WERI-Rb-1 (cell line): ENCODE results near the gene SHMT1.

Source experiments
- DNase-seq: peaks from one replicate; pipeline ENCODE4 v3.0.0-alpha.2; 2020
- H3K27ac ChIP-seq: fragments of 250-450 bp; sonication (Bioruptor Pico); 2 replicates; pipeline ENCODE4 v1.5.1; 2020; ENCODE audit warnings: mild to moderate bottlenecking, moderate library complexity
- H3K27me3 ChIP-seq: fragments of 250-450 bp; sonication (Bioruptor Pico); 2 replicates; pipeline ENCODE4 v1.5.1; 2021; ENCODE audit warnings: mild to moderate bottlenecking, low read depth, moderate library complexity; ENCODE audit not compliant: insufficient read depth, severe bottlenecking
- H3K36me3 ChIP-seq: fragments of 250-450 bp; sonication (Bioruptor Pico); 2 replicates; pipeline ENCODE4 v1.5.1; 2020; ENCODE audit warnings: mild to moderate bottlenecking, moderate library complexity
- H3K4me3 ChIP-seq: 2 replicates; pipeline ENCODE4 v1.5.1; 2011; ENCODE audit warnings: low read depth, mild to moderate bottlenecking, control low read depth, low read length
- H3K9me3 ChIP-seq: fragments of 250-450 bp; sonication (Bioruptor Pico); 2 replicates; pipeline ENCODE4 v1.5.1; 2021; ENCODE audit warnings: mild to moderate bottlenecking, moderate library complexity; ENCODE audit not compliant: severe bottlenecking
- TF ChIP-seq, protein P1 (sequence below): IDR thresholded peaks from 2 replicates; pipeline ENCODE4 v1.5.1; 2011; ENCODE audit warnings: low read depth, mild to moderate bottlenecking, control low read depth, inconsistent platforms, low read length

SHMT1 gene

DNA sequence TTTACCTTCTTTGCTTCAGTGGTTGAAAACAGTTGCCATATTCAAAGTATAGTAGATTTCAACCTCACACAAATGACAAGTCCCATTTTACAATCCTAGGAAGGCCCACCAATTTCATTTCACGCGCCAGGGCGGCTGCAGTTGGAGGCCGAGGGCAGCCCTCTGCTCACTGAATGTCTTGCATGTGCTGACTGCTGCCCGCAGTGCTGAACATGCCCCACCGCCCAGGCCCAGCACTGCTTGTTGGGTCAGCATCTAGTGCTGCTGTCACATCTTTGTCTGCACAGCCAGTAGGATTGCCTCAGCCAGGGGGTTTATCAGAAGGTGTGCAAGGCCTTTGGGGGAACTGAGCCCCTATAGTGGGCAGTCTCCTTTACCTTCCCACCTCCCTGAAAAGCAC is 36.8 kb downstream of the SHMT1 start:
- Histone ChIP-seq H3K4me3 (no peak overlapping the region), H3K9me3 (no peaks in the 10 kb centered on the region), H3K36me3 (peaks cover 78% of the 10 kb centered on the region), H3K27ac (no peak overlapping the region), H3K27me3 (no peaks in the 10 kb centered on the region)
- no peak for DNase-seq
- TF ChIP-seq, protein P1, sequence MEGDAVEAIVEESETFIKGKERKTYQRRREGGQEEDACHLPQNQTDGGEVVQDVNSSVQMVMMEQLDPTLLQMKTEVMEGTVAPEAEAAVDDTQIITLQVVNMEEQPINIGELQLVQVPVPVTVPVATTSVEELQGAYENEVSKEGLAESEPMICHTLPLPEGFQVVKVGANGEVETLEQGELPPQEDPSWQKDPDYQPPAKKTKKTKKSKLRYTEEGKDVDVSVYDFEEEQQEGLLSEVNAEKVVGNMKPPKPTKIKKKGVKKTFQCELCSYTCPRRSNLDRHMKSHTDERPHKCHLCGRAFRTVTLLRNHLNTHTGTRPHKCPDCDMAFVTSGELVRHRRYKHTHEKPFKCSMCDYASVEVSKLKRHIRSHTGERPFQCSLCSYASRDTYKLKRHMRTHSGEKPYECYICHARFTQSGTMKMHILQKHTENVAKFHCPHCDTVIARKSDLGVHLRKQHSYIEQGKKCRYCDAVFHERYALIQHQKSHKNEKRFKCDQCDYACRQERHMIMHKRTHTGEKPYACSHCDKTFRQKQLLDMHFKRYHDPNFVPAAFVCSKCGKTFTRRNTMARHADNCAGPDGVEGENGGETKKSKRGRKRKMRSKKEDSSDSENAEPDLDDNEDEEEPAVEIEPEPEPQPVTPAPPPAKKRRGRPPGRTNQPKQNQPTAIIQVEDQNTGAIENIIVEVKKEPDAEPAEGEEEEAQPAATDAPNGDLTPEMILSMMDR, result no peak

DNA sequence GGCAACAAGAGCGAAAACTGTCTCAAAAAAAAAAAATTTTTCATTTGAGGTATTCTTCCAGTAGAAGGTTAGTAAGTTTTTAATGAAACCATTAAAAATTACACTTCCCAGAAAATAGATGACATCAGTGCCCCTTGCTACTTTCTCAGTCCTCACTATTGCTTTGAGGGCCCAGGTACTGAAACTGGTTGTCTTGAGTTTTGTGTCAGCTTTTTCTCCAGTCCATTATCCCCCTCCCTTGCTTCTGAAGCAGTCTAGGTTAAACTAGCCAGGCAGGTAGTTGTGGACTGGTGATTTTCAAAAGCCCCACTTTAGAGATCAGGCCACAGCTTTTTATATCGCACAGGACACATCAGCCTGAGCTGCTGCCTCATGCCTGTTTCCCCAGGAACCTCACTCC is 37.3 kb downstream of the SHMT1 start:
- H3K27ac ChIP-seq, result no peak overlapping the region
- H3K9me3 ChIP-seq, result no peaks in the 10 kb centered on the region
- H3K36me3 ChIP-seq, result peaks cover 75% of the 10 kb centered on the region
- no peaks in the 10 kb centered on the region for H3K27me3 ChIP-seq
- DNase-seq, result no peak
- TF ChIP-seq, protein P1, result no peak
- H3K4me3 ChIP-seq, result no peak overlapping the region

DNA sequence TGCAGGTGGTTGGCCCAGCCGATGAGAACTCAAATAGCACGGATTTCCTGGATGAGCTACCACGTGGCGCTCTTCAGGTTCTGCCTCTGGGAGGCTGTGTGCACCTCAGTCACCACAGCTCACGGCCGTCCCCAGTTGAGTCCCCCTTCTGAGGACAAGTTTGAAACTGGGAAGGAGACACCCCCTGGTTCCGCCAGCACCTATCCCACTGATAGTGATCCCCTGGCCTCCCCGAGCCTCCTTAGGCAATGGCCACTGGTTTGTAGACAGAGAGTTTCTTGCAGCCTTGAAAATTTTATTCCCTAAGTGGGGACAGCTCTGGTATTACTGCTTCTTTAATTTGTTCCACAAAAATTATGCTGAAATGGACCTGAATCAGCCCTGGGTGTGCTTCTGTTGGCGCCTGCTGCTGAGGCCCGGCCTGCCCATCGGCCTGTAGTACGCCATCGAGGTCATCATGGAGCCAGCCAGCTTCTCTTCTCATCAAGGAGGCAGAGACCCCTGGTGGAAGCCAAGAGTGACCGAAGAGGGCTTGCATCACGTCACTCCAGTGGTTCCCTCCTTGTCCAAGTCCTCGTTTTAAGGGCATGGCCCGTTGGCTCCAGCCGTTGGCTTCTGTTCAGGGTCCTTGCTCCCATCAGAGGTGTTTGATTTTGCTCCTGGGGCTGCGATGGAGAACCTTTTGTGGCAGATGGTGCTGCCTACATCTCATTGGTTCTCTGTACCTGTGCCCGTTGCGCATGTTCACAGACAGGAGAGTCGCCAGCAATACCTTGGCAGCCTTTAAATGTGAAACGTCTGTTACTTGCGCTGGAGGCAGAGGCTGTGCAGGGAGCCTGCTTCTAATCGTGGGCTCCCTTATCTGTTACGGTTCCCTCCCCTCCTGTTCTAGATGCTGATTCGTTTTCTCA is 39.0 kb downstream of the SHMT1 start:
- H3K4me3 ChIP-seq, result no peak overlapping the region
- no peaks in the 10 kb centered on the region for H3K27me3 ChIP-seq
- no peak overlapping the region for H3K27ac ChIP-seq
- no peak for DNase-seq
- peaks cover 68% of the 10 kb centered on the region for H3K36me3 ChIP-seq
- no peaks in the 10 kb centered on the region for H3K9me3 ChIP-seq
- TF ChIP-seq, protein P1, result 0 out of 2 replicates have a peak, but pooled peaks have one; percentile 30

DNA sequence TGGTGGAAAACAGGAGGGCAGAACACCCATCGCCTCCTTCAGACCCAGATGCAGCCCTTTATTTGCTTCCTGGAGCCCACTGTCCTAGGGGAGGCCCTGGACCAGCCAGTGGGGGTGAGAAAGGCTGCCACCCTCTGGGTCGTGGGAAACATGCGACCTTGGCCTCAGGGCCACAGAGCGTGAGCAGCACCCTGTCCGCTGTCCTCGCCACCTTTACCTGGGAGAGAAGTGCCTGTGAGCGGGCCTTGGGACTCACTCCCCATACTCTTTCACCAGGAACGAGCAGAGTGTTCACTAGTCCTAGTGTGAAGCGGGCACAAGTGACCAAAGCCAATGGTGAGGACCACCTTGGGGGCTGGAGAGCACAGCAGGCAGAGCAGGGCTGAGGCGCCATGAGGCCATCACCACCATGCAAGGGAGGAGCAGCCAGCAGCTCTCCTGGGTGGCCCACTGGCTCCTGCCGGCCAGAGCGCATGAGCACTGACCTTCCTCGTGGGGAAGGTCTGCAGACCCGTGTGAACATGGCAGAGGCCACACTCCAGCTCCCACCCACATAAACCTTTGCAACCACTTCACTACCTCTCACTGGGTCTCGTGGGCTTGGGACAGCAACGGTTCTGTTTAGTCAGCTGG is 39.7 kb downstream of the SHMT1 start:
- Histone ChIP-seq H3K27ac (no peak overlapping the region), H3K36me3 (peaks cover 63% of the 10 kb centered on the region), H3K9me3 (no peaks in the 10 kb centered on the region), H3K27me3 (no peaks in the 10 kb centered on the region), H3K4me3 (no peak overlapping the region)
- no peak for DNase-seq
- TF ChIP-seq, protein P1, result no peak

DNA sequence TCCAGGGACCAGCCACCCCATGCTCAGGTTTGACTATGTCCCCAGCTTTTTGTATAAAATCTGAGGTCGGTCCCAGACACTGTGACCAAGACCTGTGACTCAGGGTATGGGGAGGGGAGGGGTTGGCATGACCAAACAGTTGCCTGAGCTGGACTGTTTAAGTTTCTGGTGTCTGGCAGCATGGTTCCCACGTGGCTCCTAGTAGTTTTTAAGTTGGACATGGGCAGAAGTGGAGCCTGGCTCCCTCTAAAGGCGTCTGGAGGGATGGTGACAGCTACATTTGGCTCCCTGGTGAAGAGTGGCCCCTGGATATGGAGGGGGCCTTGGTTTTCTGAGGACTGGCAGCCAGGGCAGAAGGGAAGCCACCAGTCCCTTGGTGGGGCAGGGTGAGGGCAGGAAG is 40.3 kb downstream of the SHMT1 start:
- H3K27ac ChIP-seq, result no peak overlapping the region
- H3K4me3 ChIP-seq, result no peak overlapping the region
- H3K27me3 ChIP-seq, result no peaks in the 10 kb centered on the region
- DNase-seq, result no peak
- TF ChIP-seq, protein P1, result no peak
- H3K36me3 ChIP-seq, result peaks cover 60% of the 10 kb centered on the region
- H3K9me3 ChIP-seq, result no peaks in the 10 kb centered on the region
